ENCODE data around the gene IFNG-AS1.

Gene IFNG-AS1

GRCh38 chr12:67996347-67996746 lies 7.1 kb downstream of the IFNG-AS1 start:
- DNase-seq, result no peak

DNA sequence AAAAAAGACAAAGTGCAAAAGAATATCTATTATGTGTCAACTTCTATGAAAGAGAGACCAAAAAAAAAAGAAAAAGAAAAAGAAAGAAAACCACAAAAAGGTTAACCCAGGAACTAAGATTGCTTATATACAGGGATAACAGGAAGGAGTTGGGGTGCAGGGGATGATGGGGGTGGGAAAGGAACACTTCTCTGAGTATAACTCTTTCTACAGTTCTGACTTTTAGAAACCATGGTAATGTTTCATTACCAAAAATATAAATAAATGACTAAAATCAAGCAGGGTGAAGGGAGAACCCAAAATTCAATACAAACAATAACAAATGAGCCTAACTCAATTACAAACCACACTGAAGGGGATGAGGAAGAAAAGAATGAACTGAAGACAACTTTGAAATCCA lies 9.1 kb downstream of the IFNG-AS1 start:
- DNase-seq, result no peak

DNA sequence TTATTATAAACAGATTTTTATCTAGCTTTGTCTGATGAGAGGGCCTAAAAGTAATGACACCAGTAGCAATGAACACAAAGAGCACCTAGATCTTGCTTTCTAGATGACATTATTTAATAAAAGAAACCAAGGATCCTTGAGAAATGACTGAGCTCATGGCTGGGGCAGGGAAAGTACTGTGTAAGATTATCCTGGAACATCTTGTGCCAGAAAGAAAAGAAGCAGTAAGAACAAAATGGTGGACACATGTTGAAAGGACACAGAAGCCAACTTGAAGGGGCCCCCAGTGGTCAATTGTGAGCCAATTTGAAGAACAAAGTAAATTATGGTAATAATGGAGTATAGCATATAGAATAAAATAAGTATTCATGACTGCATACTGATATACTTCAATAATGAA lies 10.0 kb downstream of the IFNG-AS1 start:
- no peak for DNase-seq

DNA sequence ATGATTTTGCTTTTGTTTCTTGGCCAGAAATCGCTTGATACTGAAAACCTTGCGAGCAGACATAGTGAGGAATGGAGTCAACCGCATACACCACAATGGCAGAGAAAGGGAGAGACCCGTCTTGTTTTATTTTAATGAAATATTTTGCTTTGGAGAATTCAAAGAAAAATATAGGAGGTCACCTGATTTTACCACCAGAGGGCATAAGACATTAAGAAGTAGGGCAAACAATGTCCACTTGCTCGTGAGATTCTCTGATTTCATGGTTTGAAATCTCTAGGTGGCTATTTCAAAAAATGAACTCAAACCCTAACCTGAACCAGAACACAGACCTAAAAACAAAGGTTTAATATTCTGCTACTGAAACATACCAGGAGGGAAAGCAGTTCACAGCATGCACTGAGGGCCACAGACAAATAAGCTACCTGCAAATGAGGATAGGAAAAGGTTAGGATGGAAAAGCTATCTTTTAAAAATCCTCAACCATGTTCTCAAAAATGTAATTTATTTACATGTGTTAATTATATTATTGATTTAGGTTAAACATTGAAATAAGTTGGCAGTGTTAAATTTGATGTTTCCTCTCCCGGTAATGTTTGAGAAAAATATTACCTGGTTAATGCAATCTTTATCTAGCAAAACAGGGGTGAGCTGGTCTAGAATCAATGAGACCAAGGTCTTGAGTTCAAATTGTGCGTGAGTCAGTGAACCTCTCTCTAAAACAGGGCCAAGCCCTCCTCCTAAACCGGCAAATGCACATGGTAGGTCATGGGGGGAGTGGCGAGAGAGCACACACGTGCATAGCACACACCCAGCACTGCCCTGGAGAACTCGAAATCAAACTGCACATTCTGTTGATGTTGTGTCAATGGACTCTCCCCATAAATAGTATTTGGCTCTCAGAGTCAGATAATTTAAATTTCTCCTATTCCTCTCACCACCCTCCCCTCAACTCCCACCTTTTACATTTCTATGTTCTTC lies 12.5 kb downstream of the IFNG-AS1 start:
- DNase-seq, result peak; percentile 21 to 71

- DNase-seq, result no peak
Measured at GRCh38 chr12:68003777-68004176, 14.5 kb downstream of the IFNG-AS1 start.

DNA sequence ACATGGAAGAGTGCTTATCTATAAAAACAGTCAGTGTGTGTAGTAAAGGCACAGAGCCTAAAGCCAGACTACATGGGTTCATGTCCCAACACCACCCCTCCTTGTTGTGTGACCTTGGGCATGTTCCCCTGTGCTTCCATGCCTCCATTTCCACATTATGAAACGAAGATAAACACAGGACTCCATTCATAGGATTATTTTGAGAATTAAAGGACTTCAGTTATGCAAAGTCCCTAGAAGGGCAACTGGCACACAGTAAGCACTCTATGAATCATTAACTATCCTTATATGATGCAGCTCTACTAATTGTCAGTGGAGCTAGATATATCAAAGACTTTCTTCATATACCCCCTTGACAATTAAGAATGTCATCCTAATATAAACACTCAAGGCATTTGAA lies 17.8 kb downstream of the IFNG-AS1 start:
- peak; percentile 77 to 83 for DNase-seq

DNA sequence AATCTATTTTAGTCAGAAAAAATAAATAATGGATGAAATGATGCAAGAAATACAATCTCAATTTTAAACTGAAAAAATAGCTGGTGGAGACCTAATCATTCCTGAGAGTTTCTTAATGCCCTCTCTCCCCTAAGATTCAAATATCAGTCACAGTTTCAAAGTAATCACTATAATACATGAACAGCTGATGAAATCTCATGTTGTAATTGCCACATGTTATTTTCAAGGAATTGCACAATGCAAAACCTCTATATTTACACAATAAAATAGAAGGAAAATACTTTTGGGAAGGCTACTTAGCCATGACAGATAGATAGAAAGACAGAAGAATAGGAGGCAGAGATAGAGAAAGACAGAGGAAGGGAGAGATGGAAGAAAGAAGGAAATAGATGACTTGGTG lies 18.2 kb downstream of the IFNG-AS1 start:
- peak in 1 of 2 experiments; percentile 34 for DNase-seq

- DNase-seq, result no peak
Measured at GRCh38 chr12:68011206-68011881, 22.1 kb downstream of the IFNG-AS1 start.

GRCh38 chr12:68011882-68012207 lies 22.6 kb downstream of the IFNG-AS1 start:
- DNase-seq, result no peak

- DNase-seq, result peak in 1 of 2 experiments; percentile 13
Measured at GRCh38 chr12:68012712-68013111, 23.5 kb downstream of the IFNG-AS1 start.

DNA sequence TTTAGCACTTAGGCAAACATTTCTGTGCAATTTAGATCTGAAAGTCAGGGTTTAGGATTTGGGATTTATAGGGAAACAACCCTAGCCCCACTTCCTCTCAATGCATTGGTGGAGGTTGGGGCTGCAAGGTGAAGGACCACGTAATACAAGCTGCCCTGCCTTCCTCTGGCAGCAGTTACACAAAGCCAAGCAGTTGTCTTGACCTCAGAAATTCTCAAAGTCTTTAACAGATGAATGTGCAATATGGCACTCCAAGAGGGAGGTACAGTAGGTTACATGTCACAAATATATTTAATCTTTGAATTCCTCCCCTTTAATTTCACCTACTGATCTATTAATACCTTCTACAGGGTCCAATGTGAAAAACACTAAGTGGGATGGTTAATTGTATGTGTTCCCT lies 23.9 kb downstream of the IFNG-AS1 start:
- no peak for DNase-seq

GRCh38 chr12:68016136-68016535 lies 26.9 kb downstream of the IFNG-AS1 start:
- DNase-seq, result no peak

DNA sequence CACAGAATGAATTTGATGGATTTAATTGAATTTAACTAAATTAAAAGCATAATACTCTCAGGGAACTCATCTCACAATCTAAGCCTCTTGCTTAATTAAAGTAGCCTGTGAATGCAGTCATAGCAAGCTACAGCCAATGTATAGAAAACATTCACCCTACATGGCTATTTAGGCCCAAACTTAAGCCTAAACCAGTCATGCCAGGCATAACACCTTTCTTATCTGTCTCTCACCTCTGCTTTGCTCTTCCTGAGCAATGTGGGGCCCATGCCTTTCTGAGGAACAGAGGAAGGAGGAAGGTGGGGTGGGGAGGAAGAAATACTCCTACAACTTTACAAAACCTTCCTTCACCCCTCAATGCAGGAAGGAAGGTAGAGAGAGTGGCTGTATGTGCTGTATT lies 29.1 kb downstream of the IFNG-AS1 start:
- no peak for DNase-seq

DNA sequence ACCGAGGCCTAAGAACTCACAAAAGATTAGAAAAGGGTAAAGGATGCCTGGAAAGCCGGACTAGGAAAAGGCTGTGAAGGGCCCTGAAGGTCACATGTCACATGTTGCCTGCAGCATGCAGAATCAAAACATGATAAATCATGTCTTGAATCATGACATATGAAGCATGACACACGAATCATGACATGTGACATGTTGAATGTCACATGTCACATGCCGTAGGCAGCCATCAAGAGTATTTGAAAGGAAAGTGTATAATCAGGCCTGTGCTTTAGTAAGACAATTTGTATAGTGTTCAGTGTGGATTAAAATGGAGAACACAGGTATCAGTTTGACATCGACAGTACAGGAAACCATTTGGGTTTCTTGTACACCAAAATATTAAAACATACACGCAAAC lies 30.8 kb downstream of the IFNG-AS1 start:
- DNase-seq, result no peak

GRCh38 chr12:68020699-68021098 lies 31.5 kb downstream of the IFNG-AS1 start:
- DNase-seq, result no peak

GRCh38 chr12:68028647-68029046 lies 39.4 kb downstream of the IFNG-AS1 start:
- DNase-seq, result no peak

- no peak for DNase-seq
Measured at GRCh38 chr12:68030248-68030647, 41.0 kb downstream of the IFNG-AS1 start.

- no peak for DNase-seq
Measured at GRCh38 chr12:68031174-68031573, 41.9 kb downstream of the IFNG-AS1 start.

DNA sequence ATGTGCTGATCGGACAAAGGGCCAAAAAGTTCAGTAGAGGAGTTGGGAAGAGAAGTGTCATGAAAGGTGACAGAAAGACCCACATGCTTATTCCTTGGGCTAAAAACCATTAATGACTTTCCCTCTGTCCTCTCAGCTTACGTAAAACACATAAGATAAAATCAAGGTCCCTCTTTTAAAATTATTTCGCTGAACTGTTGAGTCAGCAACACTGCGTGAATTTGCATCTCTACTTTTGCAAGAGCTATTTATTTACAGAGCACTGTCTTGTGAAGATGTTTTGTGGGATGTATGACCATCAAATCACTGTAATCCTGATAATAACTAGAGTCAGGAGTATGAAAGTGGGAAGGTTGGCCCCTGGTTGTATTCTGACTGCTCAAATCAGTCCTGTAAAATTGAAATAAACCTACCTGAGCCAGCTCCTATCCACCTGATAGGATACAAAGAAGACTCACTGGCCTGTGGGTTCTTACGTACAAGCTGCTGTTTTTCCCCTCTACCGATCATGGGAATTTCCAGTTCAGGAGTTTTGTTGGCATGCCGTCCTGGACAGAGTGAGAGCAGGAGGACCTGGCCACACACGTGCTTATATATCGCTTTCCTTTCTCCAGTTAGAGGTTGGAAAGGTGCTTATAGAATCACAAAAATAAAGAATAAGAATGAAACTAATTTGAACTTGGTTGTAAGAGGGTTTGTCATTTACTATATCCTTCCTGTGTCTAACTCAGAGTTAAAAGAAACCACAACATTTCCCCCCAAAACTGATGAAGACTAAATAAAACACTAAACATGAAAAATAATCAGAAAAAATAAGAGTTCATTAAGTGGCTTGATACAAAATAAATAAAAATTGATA lies 42.9 kb downstream of the IFNG-AS1 start:
- DNase-seq, result no peak

GRCh38 chr12:68034567-68034966 lies 45.3 kb downstream of the IFNG-AS1 start:
- DNase-seq, result no peak

DNA sequence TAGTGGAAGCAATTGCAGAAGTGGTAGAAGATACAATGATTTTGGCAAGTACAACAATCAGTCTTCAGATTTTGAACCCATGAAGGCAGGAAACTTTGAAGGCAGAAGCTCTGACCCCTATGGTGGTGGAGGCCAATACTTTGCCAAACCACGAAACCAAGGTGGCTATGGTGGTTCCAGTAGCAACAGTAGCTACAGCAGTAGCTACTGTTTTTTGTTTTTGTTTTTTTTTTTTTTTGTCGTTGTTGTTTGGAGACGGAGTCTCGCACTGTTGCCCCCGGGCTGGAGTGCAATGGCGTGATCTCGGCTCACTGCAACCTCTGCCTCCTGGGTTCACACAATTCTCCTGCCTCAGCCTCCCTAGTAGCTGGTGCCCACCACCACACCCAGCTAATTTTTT lies 47.4 kb downstream of the IFNG-AS1 start:
- DNase-seq, result no peak

DNA sequence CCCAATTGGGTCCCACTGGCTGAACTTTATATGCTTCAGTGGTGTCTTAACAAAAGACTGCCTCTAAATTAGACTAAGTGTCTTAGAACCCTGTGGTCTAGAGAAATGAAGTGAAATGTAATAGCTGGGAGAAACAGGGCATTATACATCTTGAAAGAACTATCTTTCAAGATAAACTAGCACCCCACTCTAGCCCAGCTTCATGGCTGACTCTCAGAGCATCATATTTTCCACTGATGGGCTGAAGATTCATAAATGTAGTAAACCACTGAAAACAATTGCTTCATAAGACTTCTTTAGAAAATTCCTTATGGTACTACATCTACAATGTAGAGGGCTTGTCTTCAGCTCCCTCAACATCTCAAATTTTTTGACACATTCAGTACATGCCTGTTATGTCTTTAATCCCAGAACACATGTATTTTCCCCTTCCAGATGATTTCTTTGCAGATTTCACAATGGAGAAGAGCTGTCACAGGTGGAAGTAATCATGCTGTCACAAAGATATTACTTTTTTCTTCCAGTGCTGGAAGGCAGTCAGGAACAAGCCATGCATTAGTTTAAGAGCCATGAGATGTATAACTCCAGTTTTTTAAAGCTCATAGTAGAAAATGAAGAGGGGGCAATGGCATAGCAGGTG lies 48.5 kb downstream of the IFNG-AS1 start:
- DNase-seq, result no peak

DNA sequence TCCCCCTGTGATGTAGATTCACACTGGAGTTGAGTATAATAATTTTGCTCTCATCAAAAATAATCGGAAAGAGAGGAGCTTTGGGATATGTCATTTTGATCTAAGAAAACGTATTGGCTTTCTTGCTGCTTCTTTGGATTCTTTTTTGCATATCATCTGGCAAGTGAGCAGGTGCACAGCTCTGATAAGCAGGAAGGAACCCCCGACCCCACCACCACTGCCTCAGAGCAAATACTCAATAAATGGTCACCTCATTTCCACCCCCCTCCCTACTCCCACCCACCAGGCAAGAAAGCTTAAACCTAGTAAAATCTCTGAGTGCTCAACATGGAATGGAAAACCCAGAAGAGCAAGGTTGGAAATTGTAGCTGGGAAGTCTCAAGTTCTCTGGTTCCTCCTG lies 49.4 kb downstream of the IFNG-AS1 start:
- DNase-seq, result peak; percentile 16 to 32

Data from NCI-H526 (cell line).